GM18498 (cell line): ENCODE data around the gene TM9SF4.
"Not testable (repeated sequence)": the region's sequence is repeated elsewhere in the genome, so short reads cannot be mapped to it uniquely, and the experiment has no call there.

Experiments used
- ATAC-seq: cut with Tn5 transposase; IDR thresholded peaks from one replicate; pipeline ENCODE4 v1.9.1; 2021; ENCODE audit warnings: mild to moderate bottlenecking, moderate library complexity; ENCODE audit not compliant: unreplicated experiment

The TM9SF4 gene

GRCh38 chr20:32188376-32189122, 79.0 kb downstream of the TM9SF4 start:
- no peak for ATAC-seq

GRCh38 chr20:32189123-32189410, 79.6 kb downstream of the TM9SF4 start:
- ATAC-seq: no peak

- no peak for ATAC-seq
Measured at GRCh38 chr20:32189691-32190615, 80.4 kb downstream of the TM9SF4 start.

GRCh38 chr20:32190616-32191415, 81.3 kb downstream of the TM9SF4 start:
- ATAC-seq: no peak

- no peak for ATAC-seq
Measured at GRCh38 chr20:32191422-32191821, 81.9 kb downstream of the TM9SF4 start.

GRCh38 chr20:32191873-32192272, 82.4 kb downstream of the TM9SF4 start:
- ATAC-seq: no peak

GRCh38 chr20:32192698-32193097, 83.2 kb downstream of the TM9SF4 start:
- no peak for ATAC-seq

GRCh38 chr20:32193336-32193735, 83.8 kb downstream of the TM9SF4 start:
- not testable (repeated sequence) for ATAC-seq

GRCh38 chr20:32193996-32194395, 84.5 kb downstream of the TM9SF4 start:
- no peak for ATAC-seq

- ATAC-seq: no peak
Measured at GRCh38 chr20:32195581-32195980, 86.1 kb downstream of the TM9SF4 start.

- not testable (repeated sequence) for ATAC-seq
Measured at GRCh38 chr20:32196613-32197012, 87.1 kb downstream of the TM9SF4 start.

GRCh38 chr20:32197136-32197535, 87.6 kb downstream of the TM9SF4 start:
- not testable (repeated sequence) for ATAC-seq

- no peak for ATAC-seq
Measured at GRCh38 chr20:32199006-32199405, 89.5 kb downstream of the TM9SF4 start.

- ATAC-seq: no peak
Measured at GRCh38 chr20:32201296-32201976, 91.9 kb downstream of the TM9SF4 start.

GRCh38 chr20:32201977-32202363, 92.5 kb downstream of the TM9SF4 start:
- ATAC-seq: no peak

GRCh38 chr20:32203356-32204204, 94.1 kb downstream of the TM9SF4 start:
- ATAC-seq: no peak

- no peak for ATAC-seq
Measured at GRCh38 chr20:32204205-32205109, 94.9 kb downstream of the TM9SF4 start.

GRCh38 chr20:32205110-32205842, 95.8 kb downstream of the TM9SF4 start:
- ATAC-seq: no peak
